SH-SY5Y (cell line): ENCODE data around the gene CATSPERZ.

ENCODE experiments used
- GATA2 ChIP-seq: IDR thresholded peaks from 2 replicates; pipeline ENCODE4 v1.6.1; 2011; ENCODE audit warnings: mild to moderate bottlenecking, low read depth, low read length
- GATA3 ChIP-seq: IDR thresholded peaks from 2 replicates; pipeline ENCODE4 v1.6.1; 2011; ENCODE audit warnings: low read depth, mild to moderate bottlenecking, low read length, moderate library complexity

Gene CATSPERZ

GRCh38 chr11:64260147-64260708 is 39.9 kb upstream of the CATSPERZ start:
- TF ChIP-seq GATA3 (no peak), GATA2 (no peak)

GRCh38 chr11:64261556-64262080 is 38.5 kb upstream of the CATSPERZ start:
- no peak for TF ChIP-seq GATA3
- no peak for TF ChIP-seq GATA2

DNA sequence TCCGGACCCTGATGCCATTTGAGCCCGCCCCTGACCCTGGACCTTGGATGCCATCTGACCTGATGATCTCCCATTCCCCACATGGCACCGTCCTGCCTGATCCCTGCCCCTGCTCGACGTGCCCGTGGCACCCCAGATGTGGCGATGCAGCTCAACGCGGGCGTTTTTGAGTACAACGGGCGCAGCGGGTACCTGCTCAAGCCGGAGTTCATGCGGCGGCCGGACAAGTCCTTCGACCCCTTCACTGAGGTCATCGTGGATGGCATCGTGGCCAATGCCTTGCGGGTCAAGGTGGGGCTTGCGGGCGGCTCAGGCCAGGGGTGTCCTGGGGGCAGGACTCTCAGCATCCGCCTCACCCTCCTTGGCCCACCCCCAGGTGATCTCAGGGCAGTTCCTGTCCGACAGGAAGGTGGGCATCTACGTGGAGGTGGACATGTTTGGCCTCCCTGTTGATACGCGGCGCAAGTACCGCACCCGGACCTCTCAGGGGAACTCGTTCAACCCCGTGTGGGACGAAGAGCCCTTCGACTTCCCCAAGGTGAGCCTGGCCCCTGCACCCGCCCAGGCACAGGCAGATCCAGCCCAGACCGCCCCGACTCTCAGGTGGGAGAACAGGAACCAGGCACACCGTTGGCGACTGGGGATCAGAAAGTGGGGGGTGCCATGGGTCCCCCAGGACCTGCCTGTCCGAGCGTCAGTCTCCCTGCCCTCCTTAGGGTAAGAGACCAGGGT is 37.7 kb upstream of the CATSPERZ start:
- TF ChIP-seq GATA2, result no peak
- TF ChIP-seq GATA3, result no peak

DNA sequence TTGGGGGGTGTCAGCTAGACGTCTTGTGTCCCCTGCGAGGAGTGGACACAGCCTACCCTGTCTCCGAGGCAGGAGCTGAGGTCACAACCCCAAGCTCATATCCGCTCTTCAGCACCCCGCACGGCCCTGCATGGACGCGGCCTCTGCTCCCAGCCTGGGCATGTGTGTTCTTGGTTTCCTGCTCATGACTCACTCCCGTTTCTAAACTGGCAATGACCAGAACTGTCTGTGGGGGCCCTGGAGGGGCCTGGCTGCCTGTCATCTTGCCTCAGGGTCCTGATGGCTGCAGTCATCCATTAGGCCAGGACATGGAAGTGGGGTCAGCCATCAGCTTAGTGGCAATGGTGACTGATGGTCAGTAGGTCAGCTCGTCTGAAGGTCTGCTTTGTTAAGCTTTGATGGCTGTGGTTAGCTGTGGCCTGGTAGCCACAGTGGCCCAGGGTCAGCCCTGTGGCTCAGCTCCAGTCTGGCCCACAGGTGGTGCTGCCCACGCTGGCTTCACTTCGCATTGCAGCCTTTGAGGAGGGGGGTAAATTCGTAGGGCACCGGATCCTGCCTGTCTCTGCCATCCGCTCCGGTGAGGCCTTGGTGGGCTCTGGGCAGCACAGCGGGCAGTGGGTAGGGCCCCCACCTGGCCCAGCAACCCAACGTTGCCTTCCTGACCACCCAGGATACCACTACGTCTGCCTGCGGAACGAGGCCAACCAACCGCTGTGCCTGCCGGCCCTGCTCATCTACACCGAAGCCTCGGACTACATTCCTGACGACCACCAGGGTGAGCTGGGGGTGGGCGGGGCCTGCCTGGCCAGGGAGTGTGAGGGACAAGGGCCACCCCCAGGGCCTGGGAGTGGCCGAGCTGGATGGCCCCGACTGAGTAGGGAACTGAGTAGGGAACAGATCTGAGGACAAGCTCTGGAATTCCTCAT is 36.9 kb upstream of the CATSPERZ start:
- TF ChIP-seq GATA2, result no peak
- no peak for TF ChIP-seq GATA3

DNA sequence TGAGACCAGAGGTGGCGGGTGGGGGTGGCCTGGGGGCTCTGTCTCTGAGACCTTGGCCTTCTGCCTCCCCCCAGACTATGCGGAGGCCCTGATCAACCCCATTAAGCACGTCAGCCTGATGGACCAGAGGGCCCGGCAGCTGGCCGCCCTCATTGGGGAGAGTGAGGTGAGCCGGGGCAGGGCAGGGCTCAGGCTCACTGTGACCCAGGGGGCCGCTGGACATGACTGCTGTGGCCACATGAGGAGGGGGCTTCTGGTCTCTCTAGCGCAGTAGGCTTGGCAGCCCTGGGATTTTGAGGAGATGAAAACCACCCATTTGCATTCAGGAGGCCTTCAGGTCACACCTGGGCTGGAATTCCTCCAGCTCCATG is 36.2 kb upstream of the CATSPERZ start:
- no peak for TF ChIP-seq GATA2
- TF ChIP-seq GATA3, result no peak

DNA sequence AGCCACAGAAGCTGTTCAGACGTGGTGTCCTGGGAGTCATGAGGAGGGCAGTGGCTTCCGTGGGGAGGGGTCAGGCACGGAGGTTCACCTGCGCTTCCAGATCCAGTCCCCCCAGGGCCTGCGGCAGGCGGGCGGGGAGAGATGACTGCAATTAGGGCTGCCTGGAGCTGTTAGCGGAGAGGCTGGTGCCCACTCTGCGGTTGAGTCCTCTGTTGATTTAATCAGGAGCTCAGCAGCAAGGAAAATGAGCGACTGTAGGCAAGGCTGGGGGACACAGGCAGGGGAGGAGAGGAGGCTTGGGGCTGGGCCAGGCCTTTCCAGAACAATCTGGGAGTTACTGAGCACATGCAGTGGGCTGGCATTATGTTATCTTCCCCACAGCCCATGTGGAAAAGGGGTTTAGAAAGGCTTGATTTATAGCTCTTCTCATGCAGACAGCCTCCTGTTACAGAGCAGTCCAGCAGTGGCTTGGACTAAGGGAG is 35.7 kb upstream of the CATSPERZ start:
- TF ChIP-seq GATA2 (peak; percentile 93), GATA3 (no peak)

DNA sequence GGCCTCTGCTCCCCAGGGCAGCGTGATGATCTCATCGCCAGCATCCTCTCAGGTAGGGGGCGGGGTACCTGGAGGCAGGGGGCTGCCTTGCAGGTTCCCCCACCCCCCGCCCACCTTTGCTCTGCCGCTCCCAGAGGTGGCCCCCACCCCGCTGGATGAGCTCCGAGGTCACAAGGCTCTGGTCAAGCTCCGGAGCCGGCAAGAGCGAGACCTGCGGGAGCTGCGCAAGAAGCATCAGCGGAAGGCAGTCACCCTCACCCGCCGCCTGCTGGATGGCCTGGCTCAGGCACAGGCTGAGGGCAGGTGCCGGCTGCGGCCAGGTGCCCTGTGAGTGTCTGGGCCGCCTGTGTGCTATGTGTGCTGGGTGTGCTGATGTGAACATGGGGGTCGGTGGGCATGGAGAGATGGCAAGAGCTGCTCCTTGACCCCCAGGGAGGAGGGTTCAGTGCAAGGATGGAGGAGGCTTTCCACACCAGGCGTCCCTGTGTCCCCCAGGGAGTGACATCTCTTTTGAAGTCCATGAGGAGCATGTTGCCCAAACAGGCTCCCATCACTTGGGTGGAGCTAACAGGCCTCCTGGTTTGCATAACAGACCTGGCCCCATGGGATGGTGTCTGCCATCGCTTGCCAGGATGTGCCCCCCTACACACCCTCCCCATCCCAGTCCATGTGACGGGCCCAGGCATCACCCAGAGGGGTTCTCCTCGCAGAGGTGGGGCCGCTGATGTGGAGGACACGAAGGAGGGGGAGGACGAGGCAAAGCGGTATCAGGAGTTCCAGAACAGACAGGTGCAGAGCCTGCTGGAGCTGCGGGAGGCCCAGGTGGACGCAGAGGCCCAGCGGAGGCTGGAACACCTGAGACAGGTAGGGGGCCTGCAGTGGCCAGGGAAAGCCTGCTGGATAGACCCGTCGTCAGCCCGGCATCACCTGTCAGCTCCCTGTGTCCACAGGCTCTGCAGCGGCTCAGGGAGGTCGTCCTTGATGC is 34.7 kb upstream of the CATSPERZ start:
- TF ChIP-seq GATA2, result no peak

DNA sequence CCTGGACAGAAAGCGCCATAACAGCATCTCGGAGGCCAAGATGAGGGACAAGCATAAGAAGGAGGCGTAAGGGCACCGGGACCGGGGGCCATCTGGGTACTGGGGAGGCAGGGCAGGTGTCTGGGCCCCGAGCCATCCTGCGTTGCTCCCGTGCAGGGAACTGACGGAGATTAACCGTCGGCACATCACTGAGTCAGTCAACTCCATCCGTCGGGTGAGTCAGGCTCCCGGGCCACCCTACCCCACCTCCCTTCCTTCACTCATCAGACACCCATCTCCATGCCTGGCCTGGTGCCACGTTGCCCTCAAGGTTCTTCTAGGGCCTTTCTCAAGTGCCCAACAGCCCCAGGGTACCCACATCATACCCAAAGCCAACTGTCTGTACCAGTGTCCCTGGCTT is 33.8 kb upstream of the CATSPERZ start:
- TF ChIP-seq GATA3 (no peak), GATA2 (no peak)

- TF ChIP-seq GATA3 (no peak), GATA2 (no peak)
Measured at GRCh38 chr11:64267207-64267945, 32.8 kb upstream of the CATSPERZ start.

DNA sequence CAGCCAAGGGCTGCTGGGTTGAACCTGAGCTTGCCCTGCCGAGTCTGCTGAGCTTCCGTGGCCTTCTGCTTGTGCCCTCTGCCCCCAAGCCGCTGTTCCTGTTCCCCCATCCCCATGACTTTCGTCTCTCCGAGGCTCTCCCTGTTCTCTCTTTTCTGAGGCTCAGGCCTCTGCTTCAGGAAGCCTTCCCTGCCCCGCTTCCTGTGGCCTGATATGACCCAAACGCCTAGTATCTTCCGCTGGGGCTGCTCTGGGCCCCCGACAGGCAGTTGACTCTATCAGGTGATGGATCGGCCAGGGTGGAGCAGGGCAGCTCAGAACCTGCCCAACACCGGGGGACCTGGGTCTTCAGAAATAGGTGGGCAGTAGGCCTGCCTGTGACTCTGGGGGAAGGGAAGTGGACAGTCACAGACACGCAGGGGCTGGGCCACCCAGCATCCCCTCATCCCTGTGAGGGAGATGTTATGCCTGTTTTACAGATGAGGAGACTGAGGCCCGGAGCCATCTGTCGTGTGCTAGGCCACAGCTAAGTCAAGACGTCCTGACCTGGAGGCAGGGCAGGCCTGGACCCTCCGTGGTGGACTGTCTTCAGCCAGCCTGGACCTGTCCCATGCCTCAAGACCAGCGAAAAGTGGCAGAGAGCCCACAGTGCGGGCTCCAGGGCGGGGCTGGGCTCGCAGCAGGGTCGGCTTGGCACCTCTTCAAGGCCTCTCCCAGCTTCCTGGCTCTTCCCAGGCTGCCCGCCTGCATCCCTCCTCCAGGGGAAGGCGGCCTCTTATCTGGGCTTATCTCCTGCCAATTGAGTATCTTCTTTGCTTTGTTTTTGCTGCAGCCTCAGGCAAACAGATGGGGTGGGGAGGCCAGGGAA is 31.9 kb upstream of the CATSPERZ start:
- TF ChIP-seq GATA3 (no peak), GATA2 (peak; percentile 96)

GRCh38 chr11:64268893-64269539 is 31.1 kb upstream of the CATSPERZ start:
- TF ChIP-seq GATA2 (no peak), GATA3 (no peak)

- TF ChIP-seq GATA3 (no peak), GATA2 (no peak)
Measured at GRCh38 chr11:64269540-64270220, 30.5 kb upstream of the CATSPERZ start.
